Activated naive CD8-positive, alpha-beta T cell treated with anti-CD3 and anti-CD28 coated beads, Interleukin-2, amount 50 U/mL, for 24 hours (primary cell): ENCODE data around the gene RNF220.

Source experiments
- ATAC-seq: fragments of 150-1000 bp; cut with Tn5 transposase; one replicate; pipeline ENCODE4 v1.10.0; 2021
- DNase-seq: peaks from one replicate; pipeline ENCODE4 v3.0.0; 2021
- H3K27ac Mint-ChIP-seq: one replicate; pipeline ENCODE4 v1.8.0; 2021; ENCODE audit warnings: mild to moderate bottlenecking, mixed read lengths
- H3K27me3 Mint-ChIP-seq: one replicate; pipeline ENCODE4 v1.8.0; 2021; ENCODE audit warnings: mixed read lengths
- H3K36me3 Mint-ChIP-seq: one replicate; pipeline ENCODE4 v1.8.0; 2021; ENCODE audit warnings: low read depth, mixed read lengths
- H3K4me1 Mint-ChIP-seq: one replicate; pipeline ENCODE4 v1.8.0; 2021; ENCODE audit warnings: mixed read lengths
- H3K4me3 Mint-ChIP-seq: one replicate; pipeline ENCODE4 v1.8.0; 2021; ENCODE audit warnings: mild to moderate bottlenecking, moderate library complexity, mixed read lengths
- H3K9me3 Mint-ChIP-seq: one replicate; pipeline ENCODE4 v1.8.0; 2021; ENCODE audit warnings: mixed read lengths

The RNF220 gene

GRCh38 chr1:44416408-44416807 lies 11.4 kb downstream of the RNF220 start:
- ATAC-seq = no peak
- Mint-ChIP-seq H3K9me3 (no peaks in the 10 kb centered on the region), H3K36me3 (no peaks in the 10 kb centered on the region), H3K4me3 (no peak overlapping the region), H3K27me3 (peaks cover 55% of the 10 kb centered on the region), H3K4me1 (peaks cover 4% of the 10 kb centered on the region), H3K27ac (no peak overlapping the region)
- DNase-seq = no peak

GRCh38 chr1:44417351-44418021 lies 12.4 kb downstream of the RNF220 start:
- no peaks in the 10 kb centered on the region for H3K36me3 Mint-ChIP-seq
- no peak overlapping the region for H3K27ac Mint-ChIP-seq
- H3K9me3 Mint-ChIP-seq = no peaks in the 10 kb centered on the region
- H3K4me3 Mint-ChIP-seq = peak overlapping the region; percentile 27
- H3K27me3 Mint-ChIP-seq = peaks cover 61% of the 10 kb centered on the region
- peaks cover 4% of the 10 kb centered on the region for H3K4me1 Mint-ChIP-seq
- ATAC-seq = no peak
- peak; percentile 7 for DNase-seq

DNA sequence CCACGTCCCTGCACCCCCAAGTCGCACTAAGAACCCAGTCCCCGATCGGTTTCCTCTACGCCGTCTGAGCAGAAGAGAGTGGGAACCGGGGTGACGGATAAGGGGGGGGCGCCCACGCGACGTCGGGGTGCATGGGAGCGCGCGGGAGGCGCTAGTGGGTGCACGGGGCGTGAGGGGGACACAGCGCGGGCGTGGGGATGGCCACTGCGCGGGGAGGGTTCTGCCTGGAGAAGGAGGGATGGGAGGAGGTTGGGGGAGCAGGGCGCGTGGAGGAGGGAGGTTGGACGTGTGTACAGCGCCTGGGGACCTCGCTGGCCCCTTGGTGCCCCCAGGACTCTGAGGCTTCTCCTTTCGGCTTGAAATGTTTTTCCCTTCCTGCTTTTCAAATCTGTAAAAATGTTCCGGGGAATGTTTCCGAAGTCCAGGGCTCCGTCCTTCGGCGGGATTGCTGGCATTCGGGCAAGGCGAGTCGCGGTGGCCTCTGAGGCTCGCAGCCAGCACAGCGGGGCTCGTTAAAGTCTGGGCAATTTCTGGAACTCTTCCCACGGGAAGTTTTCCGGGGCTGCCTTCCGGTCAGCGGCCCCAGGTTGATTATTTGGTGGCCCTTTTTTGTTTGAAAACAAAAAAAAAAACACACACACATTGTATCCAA lies 13.1 kb downstream of the RNF220 start:
- no peak overlapping the region for H3K4me3 Mint-ChIP-seq
- no peak overlapping the region for H3K27ac Mint-ChIP-seq
- no peaks in the 10 kb centered on the region for H3K9me3 Mint-ChIP-seq
- H3K36me3 Mint-ChIP-seq = no peaks in the 10 kb centered on the region
- H3K27me3 Mint-ChIP-seq = peaks cover 65% of the 10 kb centered on the region
- DNase-seq (no peak), ATAC-seq (no peak)
- peaks cover 4% of the 10 kb centered on the region for H3K4me1 Mint-ChIP-seq

- H3K27me3 Mint-ChIP-seq = peaks cover 78% of the 10 kb centered on the region
Observed at GRCh38 chr1:44419901-44420300, 14.8 kb downstream of the RNF220 start.

DNA sequence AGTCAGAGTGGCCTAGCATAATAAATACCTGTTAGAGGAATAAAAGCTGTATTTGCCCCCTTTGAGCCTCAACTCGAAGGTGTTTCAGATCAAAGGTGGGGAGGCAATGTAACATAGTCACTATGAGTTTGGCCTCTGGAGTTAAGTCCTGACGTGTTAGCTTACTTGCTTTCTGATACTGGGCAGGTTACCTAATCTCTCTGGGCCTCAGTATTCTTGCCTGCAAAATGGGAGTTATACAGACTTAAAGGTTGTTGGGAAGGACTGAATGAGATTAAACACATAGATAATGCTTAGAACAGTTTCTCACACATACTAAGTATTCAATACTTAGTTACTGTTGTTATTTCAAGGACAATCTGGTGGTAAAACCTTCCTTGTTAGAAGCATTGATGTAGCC lies 15.5 kb downstream of the RNF220 start:
- Mint-ChIP-seq H3K4me3 (no peak overlapping the region), H3K4me1 (peaks cover 8% of the 10 kb centered on the region), H3K9me3 (no peaks in the 10 kb centered on the region), H3K36me3 (no peaks in the 10 kb centered on the region), H3K27me3 (peaks cover 79% of the 10 kb centered on the region), H3K27ac (no peak overlapping the region)
- ATAC-seq = no peak
- DNase-seq = no peak

More at GRCh38 chr1:44419901-44420300, 14.8 kb downstream of the RNF220 start:
- DNase-seq (no peak), ATAC-seq (no peak)
- Mint-ChIP-seq H3K9me3 (no peaks in the 10 kb centered on the region), H3K27ac (no peak overlapping the region), H3K4me3 (no peak overlapping the region), H3K4me1 (peaks cover 8% of the 10 kb centered on the region), H3K36me3 (no peaks in the 10 kb centered on the region)

- Mint-ChIP-seq H3K36me3 (no peaks in the 10 kb centered on the region), H3K27me3 (peaks cover 76% of the 10 kb centered on the region), H3K9me3 (no peaks in the 10 kb centered on the region), H3K4me1 (peaks cover 8% of the 10 kb centered on the region), H3K27ac (no peak overlapping the region), H3K4me3 (no peak overlapping the region)
- ATAC-seq = no peak
- DNase-seq = no peak
Observed at GRCh38 chr1:44421446-44421884, 16.4 kb downstream of the RNF220 start.

GRCh38 chr1:44422161-44422560 lies 17.1 kb downstream of the RNF220 start:
- DNase-seq (no peak), ATAC-seq (no peak)
- peaks cover 7% of the 10 kb centered on the region for H3K4me1 Mint-ChIP-seq
- peaks cover 75% of the 10 kb centered on the region for H3K27me3 Mint-ChIP-seq
- H3K36me3 Mint-ChIP-seq = no peaks in the 10 kb centered on the region
- H3K9me3 Mint-ChIP-seq = no peaks in the 10 kb centered on the region
- H3K27ac Mint-ChIP-seq = no peak overlapping the region
- no peak overlapping the region for H3K4me3 Mint-ChIP-seq

GRCh38 chr1:44423591-44424537 lies 18.8 kb downstream of the RNF220 start:
- Mint-ChIP-seq H3K9me3 (no peaks in the 10 kb centered on the region), H3K36me3 (no peaks in the 10 kb centered on the region), H3K27ac (no peak overlapping the region), H3K27me3 (peaks cover 83% of the 10 kb centered on the region), H3K4me3 (no peak overlapping the region), H3K4me1 (peaks cover 4% of the 10 kb centered on the region)
- DNase-seq = no peak
- no peak for ATAC-seq

- Mint-ChIP-seq H3K36me3 (no peaks in the 10 kb centered on the region), H3K9me3 (no peaks in the 10 kb centered on the region)
- ATAC-seq = no peak
Observed at GRCh38 chr1:44424747-44425146, 19.7 kb downstream of the RNF220 start.

DNA sequence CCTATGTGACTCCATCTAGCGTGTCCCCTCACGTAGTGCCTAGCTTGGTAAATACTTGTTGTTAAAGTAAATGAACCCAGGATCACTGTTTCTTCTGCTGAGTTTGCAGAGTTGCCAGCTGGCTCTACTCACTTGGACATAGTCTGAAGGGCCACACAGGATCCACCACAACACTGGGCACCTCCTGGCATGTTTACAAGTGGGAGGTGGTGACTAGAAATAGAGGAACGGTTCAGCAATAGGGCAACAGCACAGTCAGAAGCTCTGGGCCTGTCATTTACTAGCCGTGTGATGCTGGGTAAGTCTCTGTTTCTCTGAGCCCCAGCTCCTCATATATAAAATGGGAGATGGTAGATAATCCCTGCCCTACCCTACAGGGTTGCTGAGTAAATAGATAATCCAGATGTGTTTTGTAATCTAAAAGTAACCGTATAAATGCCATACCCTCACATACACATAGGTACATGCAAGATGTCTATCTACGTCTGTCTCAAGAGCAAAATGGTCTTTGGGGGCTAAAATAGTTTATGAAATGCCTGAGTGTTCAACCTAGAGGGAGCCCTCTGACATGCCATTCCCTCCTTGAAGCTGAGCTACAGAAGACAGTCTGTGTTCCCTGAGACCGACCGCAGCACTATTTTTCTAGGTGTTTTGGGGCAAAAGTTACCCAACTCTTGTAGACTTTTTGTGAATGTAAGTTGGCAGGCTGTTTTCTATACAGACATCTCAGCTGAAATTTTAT lies 20.5 kb downstream of the RNF220 start:
- Mint-ChIP-seq H3K4me3 (no peak overlapping the region), H3K27me3 (peaks cover 74% of the 10 kb centered on the region), H3K9me3 (no peaks in the 10 kb centered on the region), H3K4me1 (peaks cover 7% of the 10 kb centered on the region), H3K36me3 (no peaks in the 10 kb centered on the region), H3K27ac (no peak overlapping the region)
- ATAC-seq (no peak), DNase-seq (no peak)

More at GRCh38 chr1:44424747-44425146, 19.7 kb downstream of the RNF220 start:
- Mint-ChIP-seq H3K27me3 (peaks cover 81% of the 10 kb centered on the region), H3K4me3 (no peak overlapping the region), H3K27ac (no peak overlapping the region), H3K4me1 (peaks cover 7% of the 10 kb centered on the region)
- DNase-seq = no peak

DNA sequence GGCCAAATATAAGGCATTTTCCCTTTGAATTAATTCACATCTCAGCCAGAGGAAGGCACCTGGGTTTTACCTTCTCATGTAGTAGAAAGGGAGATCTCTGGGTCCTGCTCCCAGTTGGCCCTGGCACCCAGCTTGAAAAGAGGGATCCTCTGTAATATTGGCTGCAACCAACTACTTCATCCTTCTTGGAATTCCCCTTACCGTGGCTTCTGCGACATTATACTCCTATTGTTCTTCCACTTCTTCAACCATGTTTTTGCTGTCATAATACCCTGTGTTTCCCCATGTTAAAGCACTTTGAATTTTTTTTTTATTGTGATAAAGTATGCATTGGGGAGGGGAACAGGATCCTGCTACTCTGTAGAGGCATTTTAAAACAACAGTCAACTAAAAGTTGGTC lies 26.8 kb downstream of the RNF220 start:
- no peaks in the 10 kb centered on the region for H3K9me3 Mint-ChIP-seq
- ATAC-seq = no peak
- H3K4me3 Mint-ChIP-seq = no peak overlapping the region

DNA sequence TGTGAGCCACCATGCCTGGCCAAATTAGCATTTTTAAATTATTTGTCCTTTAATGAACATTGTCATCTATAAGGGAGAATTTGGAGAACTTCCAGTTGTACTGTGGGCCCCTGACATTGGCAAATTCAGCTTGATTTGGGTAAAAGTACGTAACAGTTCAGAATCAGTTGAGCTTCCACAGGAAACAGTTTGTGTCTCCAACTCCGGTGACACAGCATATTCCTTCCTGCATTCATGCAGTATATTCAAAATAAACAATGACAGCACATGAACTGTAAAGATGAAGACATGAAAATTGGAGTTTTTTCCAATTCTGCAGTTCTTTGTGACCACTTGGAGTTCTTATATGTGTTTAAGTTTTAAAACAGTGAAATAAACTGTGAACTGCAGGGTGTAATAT lies 28.2 kb downstream of the RNF220 start:
- H3K4me3 Mint-ChIP-seq = no peak overlapping the region
- H3K36me3 Mint-ChIP-seq = no peaks in the 10 kb centered on the region
- H3K4me1 Mint-ChIP-seq = peaks cover 4% of the 10 kb centered on the region
- no peak overlapping the region for H3K27ac Mint-ChIP-seq
- DNase-seq (no peak), ATAC-seq (no peak)
- peaks cover 17% of the 10 kb centered on the region for H3K27me3 Mint-ChIP-seq
- no peaks in the 10 kb centered on the region for H3K9me3 Mint-ChIP-seq

More for the DNA sequence above, 26.8 kb downstream of the RNF220 start:
- Mint-ChIP-seq H3K27me3 (peaks cover 31% of the 10 kb centered on the region), H3K36me3 (no peaks in the 10 kb centered on the region), H3K4me1 (peaks cover 4% of the 10 kb centered on the region), H3K27ac (no peak overlapping the region)
- DNase-seq = no peak

- ATAC-seq (no peak), DNase-seq (no peak)
- H3K27ac Mint-ChIP-seq = no peak overlapping the region
- peaks cover 5% of the 10 kb centered on the region for H3K27me3 Mint-ChIP-seq
- no peak overlapping the region for H3K4me3 Mint-ChIP-seq
- H3K9me3 Mint-ChIP-seq = no peaks in the 10 kb centered on the region
- H3K36me3 Mint-ChIP-seq = no peaks in the 10 kb centered on the region
- H3K4me1 Mint-ChIP-seq = no peaks in the 10 kb centered on the region
Observed at GRCh38 chr1:44436401-44437106, 31.5 kb downstream of the RNF220 start.
